Measurements from ENCODE around the gene RNPEPL1.

GRCh38 chr2:240593026-240593702 lies 24.9 kb downstream of the RNPEPL1 start:
- TF ChIP-seq POLR2A (IDR thresholded peaks at IDR 0.05; ENCODE audit: low read length) (no peak), MAX (IDR thresholded peaks at IDR 0.05) (no peak), ZNF302 (CRISPR knock-in tag; IDR thresholded peaks at IDR 0.05) (no peak), HDAC2 (IDR thresholded peaks at IDR 0.05) (no peak), EP300 (IDR thresholded peaks at IDR 0.05) (no peak), SMC3 (IDR thresholded peaks at IDR 0.05) (no peak), RCOR1 (IDR thresholded peaks at IDR 0.05; ENCODE audit: low read depth, low read length) (no peak), KDM1A (IDR thresholded peaks at IDR 0.05; ENCODE audit: low read depth) (no peak)
- TF ChIP-seq, protein P1, sequence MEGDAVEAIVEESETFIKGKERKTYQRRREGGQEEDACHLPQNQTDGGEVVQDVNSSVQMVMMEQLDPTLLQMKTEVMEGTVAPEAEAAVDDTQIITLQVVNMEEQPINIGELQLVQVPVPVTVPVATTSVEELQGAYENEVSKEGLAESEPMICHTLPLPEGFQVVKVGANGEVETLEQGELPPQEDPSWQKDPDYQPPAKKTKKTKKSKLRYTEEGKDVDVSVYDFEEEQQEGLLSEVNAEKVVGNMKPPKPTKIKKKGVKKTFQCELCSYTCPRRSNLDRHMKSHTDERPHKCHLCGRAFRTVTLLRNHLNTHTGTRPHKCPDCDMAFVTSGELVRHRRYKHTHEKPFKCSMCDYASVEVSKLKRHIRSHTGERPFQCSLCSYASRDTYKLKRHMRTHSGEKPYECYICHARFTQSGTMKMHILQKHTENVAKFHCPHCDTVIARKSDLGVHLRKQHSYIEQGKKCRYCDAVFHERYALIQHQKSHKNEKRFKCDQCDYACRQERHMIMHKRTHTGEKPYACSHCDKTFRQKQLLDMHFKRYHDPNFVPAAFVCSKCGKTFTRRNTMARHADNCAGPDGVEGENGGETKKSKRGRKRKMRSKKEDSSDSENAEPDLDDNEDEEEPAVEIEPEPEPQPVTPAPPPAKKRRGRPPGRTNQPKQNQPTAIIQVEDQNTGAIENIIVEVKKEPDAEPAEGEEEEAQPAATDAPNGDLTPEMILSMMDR (IDR thresholded peaks at IDR 0.05): no peak

Measured in A549 (cell line).